H1 (cell line): ENCODE measurements around the gene ELOVL3. TPM values are rescaled to one million over a fixed set of nuclear protein-coding genes. Genes with fewer than 3 reads are reported as not detected.

ENCODE experiments used
- BCL11A ChIP-seq, 2 experiments: IDR thresholded peaks; one replicate each; pipeline ENCODE4 v1.6.1; 2011; ENCODE audit warnings: low read depth in 2 of 2, low read length in 2 of 2, mild to moderate bottlenecking in 2 of 2
- CBX8 ChIP-seq: fragments of 300-800, 300-1000 bp; sonication (generic); IDR thresholded peaks from 2 replicates; pipeline ENCODE4 v1.7.1; 2016; ENCODE audit warnings: low read depth, low read length, borderline replicate concordance
- RXRA ChIP-seq: IDR thresholded peaks from 2 replicates; pipeline ENCODE4 v1.6.1; 2011; ENCODE audit warnings: low read depth, mild to moderate bottlenecking, low read length, moderate library complexity; ENCODE audit not compliant: insufficient read depth
- polyA plus RNA-seq, 7 experiments: library from polyadenylated mRNA; depleted of rRNA in 3 of 7; stranded (reverse) in 5 of 7; unstranded in 2 of 7; fragments of >200 nt in 5 of 7; fragments of 200-250 nt in 2 of 7; gene quantifications; 1 replicate in 5 of 7; 2 replicates in 1 of 7; 4 replicates in 1 of 7; pipeline versions ENCODE4 v1.2.1 to v1.2.3, GENCODE V29; 2011 to 2013; ENCODE audit warnings: missing spikeins in 2 of 7, mixed read lengths in 2 of 7
- total RNA-seq: library from RNA; stranded (reverse); fragmentation: NEBNext Ultra II Directional; extraction: Animal tissue kit (Norgen Biotek cat#: 25700); gene quantifications from 2 replicates; pipeline ENCODE4 v1.2.1, GENCODE V29; 2021
- TF ChIP-seq, protein P1 (sequence below): IDR thresholded peaks from 2 replicates; pipeline ENCODE4 v1.6.1; 2012; ENCODE audit warnings: inconsistent platforms

Gene ELOVL3
- total and polyA plus RNA-seq, 2 of the 8 experiments (the other 6 are each of a cell fraction or from before 2014, with no cell fraction given) = 0.27 TPM; not detected in 1

DNA sequence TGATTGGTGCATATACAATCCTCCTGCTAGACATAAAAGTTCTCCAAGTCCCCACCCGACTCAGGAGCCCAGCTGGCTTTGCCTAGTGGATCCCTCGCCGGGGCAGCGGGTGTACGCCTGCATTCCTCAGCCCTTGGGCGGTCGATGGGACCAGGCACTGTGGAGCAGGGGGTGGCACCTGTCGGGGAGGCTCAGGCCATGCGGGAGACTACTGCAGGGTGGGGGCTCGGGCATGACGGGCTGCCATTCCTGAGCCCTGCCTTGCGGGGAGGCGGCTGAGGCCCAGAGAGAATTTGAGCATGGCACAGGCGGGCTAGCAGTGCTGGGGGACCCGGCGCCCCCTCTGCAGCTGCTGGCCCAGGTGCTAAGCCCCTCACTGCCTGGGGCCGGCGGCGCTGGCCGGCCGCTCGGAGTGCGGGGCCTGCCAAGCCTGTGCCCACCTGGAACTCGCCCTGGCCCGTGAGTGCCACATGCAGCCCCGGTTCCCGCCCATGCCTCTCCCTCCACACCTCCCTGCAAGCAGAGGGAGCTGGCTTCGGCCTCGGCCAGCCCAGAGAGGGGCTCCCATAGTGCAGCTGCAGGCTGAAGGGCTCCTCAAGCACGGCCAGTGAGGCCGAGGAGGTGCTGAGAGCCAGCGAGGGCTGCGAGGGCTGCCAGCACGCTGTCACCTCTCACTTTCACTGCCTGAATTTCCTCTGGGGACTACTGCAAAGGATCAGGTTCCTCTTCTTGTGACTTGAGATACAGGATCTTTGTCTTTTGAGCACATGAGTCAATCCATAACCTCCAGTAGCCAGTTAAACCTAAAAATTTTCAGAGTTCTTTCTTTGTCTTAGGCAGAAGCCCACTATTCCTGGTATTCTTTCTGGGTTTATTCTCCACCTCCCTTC, 25.1 kb upstream of the ELOVL3 start (continued):
- TF ChIP-seq BCL11A (IDR thresholded peaks at IDR 0.05; ENCODE audit: low read depth in 2 of 2, low read length in 2 of 2) (no peak), CBX8 (no peak), RXRA (no peak)
- TF ChIP-seq, protein P1, sequence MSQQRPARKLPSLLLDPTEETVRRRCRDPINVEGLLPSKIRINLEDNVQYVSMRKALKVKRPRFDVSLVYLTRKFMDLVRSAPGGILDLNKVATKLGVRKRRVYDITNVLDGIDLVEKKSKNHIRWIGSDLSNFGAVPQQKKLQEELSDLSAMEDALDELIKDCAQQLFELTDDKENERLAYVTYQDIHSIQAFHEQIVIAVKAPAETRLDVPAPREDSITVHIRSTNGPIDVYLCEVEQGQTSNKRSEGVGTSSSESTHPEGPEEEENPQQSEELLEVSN = no peak
